LNCAP (cell line): ENCODE data around the gene ARHGAP40.

Experiments
- CTCF ChIP-seq: fragments of 450-650 bp; IDR thresholded peaks from 2 replicates; pipeline ENCODE4 v1.5.1; 2017; ENCODE audit warnings: mild to moderate bottlenecking

ARHGAP40 gene

GRCh38 chr20:38665094-38665493 lies 63.5 kb downstream of the ARHGAP40 start:
- no peak for TF ChIP-seq CTCF

GRCh38 chr20:38665506-38666285 lies 64.1 kb downstream of the ARHGAP40 start:
- no peak for TF ChIP-seq CTCF

- TF ChIP-seq CTCF, result no peak
Measured at GRCh38 chr20:38667417-38667956, 65.9 kb downstream of the ARHGAP40 start.

GRCh38 chr20:38669688-38670087 lies 68.1 kb downstream of the ARHGAP40 start:
- no peak for TF ChIP-seq CTCF

GRCh38 chr20:38670786-38671185 lies 69.2 kb downstream of the ARHGAP40 start:
- TF ChIP-seq CTCF, result no peak

- no peak for TF ChIP-seq CTCF
Measured at GRCh38 chr20:38671186-38671585, 69.6 kb downstream of the ARHGAP40 start.

- TF ChIP-seq CTCF, result no peak
Measured at GRCh38 chr20:38671701-38672292, 70.2 kb downstream of the ARHGAP40 start.
